A549 (cell line): ENCODE measurements around the gene SGCE.

Experiments used
- POLR2A ChIP-seq: IDR thresholded peaks from 2 replicates; pipeline ENCODE4 v1.6.1; 2012; ENCODE audit warnings: mild to moderate bottlenecking, low read length
- REST ChIP-seq: fragments of 200-600 bp; sonication (generic); IDR thresholded peaks from 2 replicates; pipeline ENCODE4 v1.6.1; 2016; ENCODE audit warnings: antibody characterized with exemption, mild to moderate bottlenecking, moderate library complexity
- USF2 ChIP-seq: fragments of 450-650 bp; IDR thresholded peaks from 2 replicates; pipeline ENCODE4 v1.6.1; 2014; ENCODE audit warnings: antibody characterized with exemption

DNA sequence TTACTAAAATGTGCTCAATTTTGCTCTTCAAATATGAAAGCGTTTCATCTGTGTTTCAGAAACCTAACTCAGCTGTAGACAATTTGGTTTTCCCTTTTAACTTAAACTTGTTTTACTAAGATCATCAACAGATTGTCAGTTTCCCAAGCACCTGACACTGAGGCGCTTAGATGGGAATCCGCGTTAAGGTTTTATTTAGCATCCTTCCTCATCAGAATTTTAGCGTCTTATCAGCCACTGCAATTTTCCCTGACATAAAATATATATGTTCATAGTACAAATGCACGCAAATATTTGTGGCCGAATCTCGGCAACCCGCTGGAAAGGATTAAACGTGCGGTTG lies 1.2 kb downstream of the SGCE start:
- TF ChIP-seq POLR2A: no peak
- no peak for TF ChIP-seq USF2
- no peak for TF ChIP-seq REST
